GM12865 (cell line): ENCODE results near the gene PHPT1.

ENCODE experiments used
- DNase-seq: peaks from one replicate; pipeline ENCODE4 v3.0.0; 2010; ENCODE audit warnings: low read depth
- H3K4me3 ChIP-seq: 2 replicates; pipeline ENCODE4 v1.5.1; 2011; ENCODE audit warnings: mild to moderate bottlenecking, low read depth, low read length, control low read depth
- CTCF ChIP-seq: IDR thresholded peaks from 2 replicates; pipeline ENCODE4 v1.5.1; 2011; ENCODE audit warnings: low read length, control low read depth, low read depth, inconsistent platforms; ENCODE audit not compliant: insufficient read depth; ENCODE audit errors: missing control alignments

Gene PHPT1

GRCh38 chr9:136805207-136805740 is 43.9 kb upstream of the PHPT1 start:
- no peak for TF ChIP-seq CTCF
- no peak for DNase-seq

GRCh38 chr9:136806067-136806466 is 43.1 kb upstream of the PHPT1 start:
- DNase-seq: no peak
- TF ChIP-seq CTCF: no peak
- no peak overlapping the region for H3K4me3 ChIP-seq

More at GRCh38 chr9:136805207-136805740, 43.9 kb upstream of the PHPT1 start:
- no peak overlapping the region for H3K4me3 ChIP-seq

- peak overlapping the region; percentile 93 for H3K4me3 ChIP-seq
- no peak for TF ChIP-seq CTCF
- no peak for DNase-seq
These were observed 42.5 kb upstream of the PHPT1 start for GRCh38 chr9:136806631-136807201.

- DNase-seq: peak; percentile 84
- TF ChIP-seq CTCF: no peak
- H3K4me3 ChIP-seq: peak within 1 kb of the TSS; percentile 93
These were observed 41.7 kb upstream of the PHPT1 start, which contains the start of gene RABL6 for GRCh38 chr9:136807281-136808074. RABL6 (plus strand) TSS chr9:136807948; CDS start chr9:136808197, 249 bp downstream.

- no peak for TF ChIP-seq CTCF
- peak overlapping the region; percentile 71 for H3K4me3 ChIP-seq
- peak; percentile 48 for DNase-seq
These were observed 41.0 kb upstream of the PHPT1 start for GRCh38 chr9:136808075-136808805.

- TF ChIP-seq CTCF: no peak
- peak overlapping the region; percentile 71 for H3K4me3 ChIP-seq
- no peak for DNase-seq
These were observed 40.4 kb upstream of the PHPT1 start for GRCh38 chr9:136808806-136809158.
